HepG2 (cell line): ENCODE measurements around the gene SDC3. TPM values are rescaled to one million over a fixed set of nuclear protein-coding genes. Genes with fewer than 3 reads are reported as not detected.

Experiments
- AHR ChIP-seq: IDR thresholded peaks from 2 replicates; pipeline ENCODE4 v1.6.1; 2018; ENCODE audit warnings: missing genetic modification reagents, missing compliant biosample characterization
- ERF ChIP-seq: IDR thresholded peaks from 2 replicates; pipeline ENCODE4 v1.6.1; 2018; ENCODE audit warnings: missing biosample characterization, missing genetic modification reagents
- ETV5 ChIP-seq: IDR thresholded peaks from 2 replicates; pipeline ENCODE4 v1.6.1; 2018; ENCODE audit warnings: missing biosample characterization, missing genetic modification reagents, inconsistent platforms, borderline replicate concordance
- FOXA1 ChIP-seq, 2 experiments: fragments of 450-650 bp in 1 of 2; sonication (generic) in 1 of 2; formaldehyde crosslinking in 1 of 2; IDR thresholded peaks; 2 replicates each; pipeline versions ENCODE4 v1.4.0 to v1.6.1; 2016 to 2020; ENCODE audit warnings: missing genetic modification reagents in 1 of 2
- FOXP4 ChIP-seq: sonication (generic); formaldehyde crosslinking; IDR thresholded peaks from 2 replicates; pipeline ENCODE4 v1.4.0; 2020; ENCODE audit warnings: missing genetic modification reagents
- HNF4A ChIP-seq: sonication (generic); formaldehyde crosslinking; IDR thresholded peaks from 2 replicates; pipeline ENCODE4 v1.4.0; 2020; ENCODE audit warnings: missing genetic modification reagents
- PHF21A ChIP-seq: sonication (generic); formaldehyde crosslinking; IDR thresholded peaks from 2 replicates; pipeline ENCODE4 v1.5.0; 2020; ENCODE audit warnings: mild to moderate bottlenecking, missing genetic modification reagents
- REL ChIP-seq: sonication (generic); formaldehyde crosslinking; conservative IDR thresholded peaks from 2 replicates; pipeline ENCODE4 v1.8.0; 2022; ENCODE audit warnings: mild to moderate bottlenecking, missing genetic modification reagents, moderate library complexity
- SOX5 ChIP-seq: IDR thresholded peaks from 2 replicates; pipeline ENCODE4 v1.6.1; 2016; ENCODE audit warnings: borderline replicate concordance
- SOX6 ChIP-seq, 2 experiments: fragments of 450-650 bp in 1 of 2; sonication (generic) in 1 of 2; formaldehyde crosslinking in 1 of 2; IDR thresholded peaks; 2 replicates each; pipeline versions ENCODE4 v1.4.0 to v1.6.1; 2017 to 2020; ENCODE audit warnings: antibody characterized with exemption in 1 of 2, mild to moderate bottlenecking in 1 of 2, missing genetic modification reagents in 1 of 2
- ZMYM3 ChIP-seq: sonication (generic); formaldehyde crosslinking; IDR thresholded peaks from 2 replicates; pipeline ENCODE4 v1.5.1; 2020; ENCODE audit warnings: mild to moderate bottlenecking, missing genetic modification reagents
- ZNF20 ChIP-seq: sonication (generic); formaldehyde crosslinking; IDR thresholded peaks from 2 replicates; pipeline ENCODE4 v1.4.0; 2020; ENCODE audit warnings: mild to moderate bottlenecking, moderate library complexity, missing genetic modification reagents
- polyA plus RNA-seq, 8 experiments: library from polyadenylated mRNA; depleted of rRNA in 3 of 8; stranded (reverse) in 7 of 8; unstranded in 1 of 8; fragments of >200 nt; fragmentation: Illumina TruSeq in 4 of 8; extraction: Trizol in 4 of 8; gene quantifications; 2 replicates each; pipeline versions ENCODE4 v1.2.1 to v1.2.3, GENCODE V29; 2011 to 2016; ENCODE audit warnings: low read depth in 4 of 8, missing spikeins in 1 of 8, mixed read lengths in 1 of 8; ENCODE audit not compliant: insufficient read depth in 1 of 8
- total RNA-seq, 5 experiments: library from RNA; depleted of rRNA; stranded (reverse); fragments of >200 nt; fragmentation: Illumina TruSeq; extraction: Trizol; gene quantifications; 2 replicates each; pipeline ENCODE4 v1.2.3, GENCODE V29; 2016; ENCODE audit warnings: low read depth in 1 of 5
- TF ChIP-seq, protein P1 (sequence below): sonication (generic); IDR thresholded peaks from 2 replicates; pipeline ENCODE4 v1.6.1; 2016; ENCODE audit warnings: low read depth, borderline replicate concordance
- TF ChIP-seq, protein P2 (sequence below): sonication (generic); formaldehyde crosslinking; conservative IDR thresholded peaks from 2 replicates; pipeline ENCODE4 v1.4.0; 2020; ENCODE audit warnings: mild to moderate bottlenecking, missing genetic modification reagents, moderate library complexity
- TF ChIP-seq, protein P3 (sequence below): sonication (generic); formaldehyde crosslinking; IDR thresholded peaks from 2 replicates; pipeline ENCODE4 v1.5.1; 2020; ENCODE audit warnings: mild to moderate bottlenecking, missing genetic modification reagents, moderate library complexity
- TF ChIP-seq, protein P4 (sequence below): sonication (generic); formaldehyde crosslinking; IDR thresholded peaks from 2 replicates; pipeline ENCODE4 v1.4.0; 2020; ENCODE audit warnings: missing genetic modification reagents

Gene SDC3
- total and polyA plus RNA-seq, 2 of the 13 experiments (the other 11 are each of a cell fraction or from before 2014, with no cell fraction given): 0.49 to 0.84 TPM

DNA sequence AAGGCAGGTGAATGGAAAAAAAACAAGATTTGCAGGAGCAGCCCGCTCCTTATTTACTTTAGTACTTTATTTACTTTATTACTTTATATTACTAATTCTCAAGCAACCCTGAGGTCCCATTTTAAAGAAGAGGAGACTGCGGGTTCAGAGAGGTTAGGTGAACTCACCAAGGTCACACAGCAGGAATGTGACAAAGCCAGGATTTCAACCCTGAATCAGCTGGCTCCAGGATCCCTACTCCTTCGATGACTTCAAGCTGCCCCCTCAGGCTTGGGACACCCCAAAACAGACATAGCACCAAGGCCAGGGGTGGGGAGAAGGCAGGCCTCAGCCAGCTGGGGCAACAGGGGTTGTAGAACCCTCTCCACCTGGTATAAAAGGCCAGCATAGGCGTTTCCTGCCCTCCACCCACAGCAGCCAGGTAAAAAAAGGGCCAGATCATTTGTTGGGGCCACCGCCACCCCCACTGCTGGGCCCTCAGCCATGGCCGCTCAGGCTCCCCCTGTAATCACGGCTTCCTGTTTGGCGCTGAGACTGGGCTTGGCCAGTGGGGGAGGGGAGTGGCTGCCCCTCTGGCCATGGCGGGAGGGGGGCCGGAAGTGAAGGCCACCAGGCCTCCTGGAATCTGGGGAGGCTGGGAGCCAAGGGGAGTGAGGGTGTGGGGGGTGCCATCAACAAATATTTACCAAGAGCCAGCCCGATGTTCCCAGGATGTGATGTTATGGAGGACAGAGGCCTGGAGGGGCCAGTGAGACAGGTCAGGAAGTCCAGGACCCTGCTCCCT lies 6.6 kb downstream of the SDC3 start (continued):
- TF ChIP-seq SOX5 (peak; percentile 22; the same call in 1 of the 2 replicates), ETV5 (peak; percentile 88), REL (CRISPR knock-in tag) (no peak), FOXA1 (IDR thresholded peaks at IDR 0.05) (no peak), FOXA1 (CRISPR knock-in tag; IDR thresholded peaks at IDR 0.05) (peak; percentile 39; the same call in 1 of the 2 replicates), PHF21A (CRISPR knock-in tag) (peak; percentile 59), SOX6 (IDR thresholded peaks at IDR 0.05) (no peak), SOX6 (CRISPR knock-in tag; IDR thresholded peaks at IDR 0.05) (peak; percentile 10; the same call in 1 of the 2 replicates), ZMYM3 (CRISPR knock-in tag) (peak; percentile 63), AHR (CRISPR knock-in tag) (0 out of 2 replicates have a peak, but pooled peaks have one; percentile 47), HNF4A (CRISPR knock-in tag) (peak; percentile 6; the same call in 1 of the 2 replicates), ZNF20 (no peak), ERF (CRISPR knock-in tag) (peak; percentile 50; the same call in 1 of the 2 replicates), FOXP4 (CRISPR knock-in tag) (peak; percentile 62)
- TF ChIP-seq, protein P1, sequence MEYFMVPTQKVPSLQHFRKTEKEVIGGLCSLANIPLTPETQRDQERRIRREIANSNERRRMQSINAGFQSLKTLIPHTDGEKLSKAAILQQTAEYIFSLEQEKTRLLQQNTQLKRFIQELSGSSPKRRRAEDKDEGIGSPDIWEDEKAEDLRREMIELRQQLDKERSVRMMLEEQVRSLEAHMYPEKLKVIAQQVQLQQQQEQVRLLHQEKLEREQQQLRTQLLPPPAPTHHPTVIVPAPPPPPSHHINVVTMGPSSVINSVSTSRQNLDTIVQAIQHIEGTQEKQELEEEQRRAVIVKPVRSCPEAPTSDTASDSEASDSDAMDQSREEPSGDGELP: peak; percentile 27; the same call in 1 of the 2 replicates
- TF ChIP-seq, protein P2, sequence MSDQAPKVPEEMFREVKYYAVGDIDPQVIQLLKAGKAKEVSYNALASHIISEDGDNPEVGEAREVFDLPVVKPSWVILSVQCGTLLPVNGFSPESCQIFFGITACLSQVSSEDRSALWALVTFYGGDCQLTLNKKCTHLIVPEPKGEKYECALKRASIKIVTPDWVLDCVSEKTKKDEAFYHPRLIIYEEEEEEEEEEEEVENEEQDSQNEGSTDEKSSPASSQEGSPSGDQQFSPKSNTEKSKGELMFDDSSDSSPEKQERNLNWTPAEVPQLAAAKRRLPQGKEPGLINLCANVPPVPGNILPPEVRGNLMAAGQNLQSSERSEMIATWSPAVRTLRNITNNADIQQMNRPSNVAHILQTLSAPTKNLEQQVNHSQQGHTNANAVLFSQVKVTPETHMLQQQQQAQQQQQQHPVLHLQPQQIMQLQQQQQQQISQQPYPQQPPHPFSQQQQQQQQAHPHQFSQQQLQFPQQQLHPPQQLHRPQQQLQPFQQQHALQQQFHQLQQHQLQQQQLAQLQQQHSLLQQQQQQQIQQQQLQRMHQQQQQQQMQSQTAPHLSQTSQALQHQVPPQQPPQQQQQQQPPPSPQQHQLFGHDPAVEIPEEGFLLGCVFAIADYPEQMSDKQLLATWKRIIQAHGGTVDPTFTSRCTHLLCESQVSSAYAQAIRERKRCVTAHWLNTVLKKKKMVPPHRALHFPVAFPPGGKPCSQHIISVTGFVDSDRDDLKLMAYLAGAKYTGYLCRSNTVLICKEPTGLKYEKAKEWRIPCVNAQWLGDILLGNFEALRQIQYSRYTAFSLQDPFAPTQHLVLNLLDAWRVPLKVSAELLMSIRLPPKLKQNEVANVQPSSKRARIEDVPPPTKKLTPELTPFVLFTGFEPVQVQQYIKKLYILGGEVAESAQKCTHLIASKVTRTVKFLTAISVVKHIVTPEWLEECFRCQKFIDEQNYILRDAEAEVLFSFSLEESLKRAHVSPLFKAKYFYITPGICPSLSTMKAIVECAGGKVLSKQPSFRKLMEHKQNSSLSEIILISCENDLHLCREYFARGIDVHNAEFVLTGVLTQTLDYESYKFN (CRISPR knock-in tag): peak; percentile 50; the same call in 1 of the 2 replicates
- TF ChIP-seq, protein P3, sequence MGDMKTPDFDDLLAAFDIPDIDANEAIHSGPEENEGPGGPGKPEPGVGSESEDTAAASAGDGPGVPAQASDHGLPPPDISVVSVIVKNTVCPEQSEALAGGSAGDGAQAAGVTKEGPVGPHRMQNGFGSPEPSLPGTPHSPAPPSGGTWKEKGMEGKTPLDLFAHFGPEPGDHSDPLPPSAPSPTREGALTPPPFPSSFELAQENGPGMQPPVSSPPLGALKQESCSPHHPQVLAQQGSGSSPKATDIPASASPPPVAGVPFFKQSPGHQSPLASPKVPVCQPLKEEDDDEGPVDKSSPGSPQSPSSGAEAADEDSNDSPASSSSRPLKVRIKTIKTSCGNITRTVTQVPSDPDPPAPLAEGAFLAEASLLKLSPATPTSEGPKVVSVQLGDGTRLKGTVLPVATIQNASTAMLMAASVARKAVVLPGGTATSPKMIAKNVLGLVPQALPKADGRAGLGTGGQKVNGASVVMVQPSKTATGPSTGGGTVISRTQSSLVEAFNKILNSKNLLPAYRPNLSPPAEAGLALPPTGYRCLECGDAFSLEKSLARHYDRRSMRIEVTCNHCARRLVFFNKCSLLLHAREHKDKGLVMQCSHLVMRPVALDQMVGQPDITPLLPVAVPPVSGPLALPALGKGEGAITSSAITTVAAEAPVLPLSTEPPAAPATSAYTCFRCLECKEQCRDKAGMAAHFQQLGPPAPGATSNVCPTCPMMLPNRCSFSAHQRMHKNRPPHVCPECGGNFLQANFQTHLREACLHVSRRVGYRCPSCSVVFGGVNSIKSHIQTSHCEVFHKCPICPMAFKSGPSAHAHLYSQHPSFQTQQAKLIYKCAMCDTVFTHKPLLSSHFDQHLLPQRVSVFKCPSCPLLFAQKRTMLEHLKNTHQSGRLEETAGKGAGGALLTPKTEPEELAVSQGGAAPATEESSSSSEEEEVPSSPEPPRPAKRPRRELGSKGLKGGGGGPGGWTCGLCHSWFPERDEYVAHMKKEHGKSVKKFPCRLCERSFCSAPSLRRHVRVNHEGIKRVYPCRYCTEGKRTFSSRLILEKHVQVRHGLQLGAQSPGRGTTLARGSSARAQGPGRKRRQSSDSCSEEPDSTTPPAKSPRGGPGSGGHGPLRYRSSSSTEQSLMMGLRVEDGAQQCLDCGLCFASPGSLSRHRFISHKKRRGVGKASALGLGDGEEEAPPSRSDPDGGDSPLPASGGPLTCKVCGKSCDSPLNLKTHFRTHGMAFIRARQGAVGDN: peak; percentile 56
- TF ChIP-seq, protein P4, sequence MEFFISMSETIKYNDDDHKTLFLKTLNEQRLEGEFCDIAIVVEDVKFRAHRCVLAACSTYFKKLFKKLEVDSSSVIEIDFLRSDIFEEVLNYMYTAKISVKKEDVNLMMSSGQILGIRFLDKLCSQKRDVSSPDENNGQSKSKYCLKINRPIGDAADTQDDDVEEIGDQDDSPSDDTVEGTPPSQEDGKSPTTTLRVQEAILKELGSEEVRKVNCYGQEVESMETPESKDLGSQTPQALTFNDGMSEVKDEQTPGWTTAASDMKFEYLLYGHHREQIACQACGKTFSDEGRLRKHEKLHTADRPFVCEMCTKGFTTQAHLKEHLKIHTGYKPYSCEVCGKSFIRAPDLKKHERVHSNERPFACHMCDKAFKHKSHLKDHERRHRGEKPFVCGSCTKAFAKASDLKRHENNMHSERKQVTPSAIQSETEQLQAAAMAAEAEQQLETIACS (CRISPR knock-in tag): no peak
